HG03108 (cell line): ENCODE data around the gene LENG9.
"Not testable (repeated sequence)": the region's sequence is repeated elsewhere in the genome, so short reads cannot be mapped to it uniquely, and the experiment has no call there.

Experiments
- ATAC-seq: cut with Tn5 transposase; IDR thresholded peaks from one replicate; pipeline ENCODE4 v1.9.1; 2021; ENCODE audit warnings: moderate library complexity; ENCODE audit not compliant: unreplicated experiment

The LENG9 gene

GRCh38 chr19:54463531-54464043, at the start of gene LENG9:
LENG9 (minus strand) TSS chr19:54463778; CDS start chr19:54463526, 252 bp downstream.
- peak; percentile 42 for ATAC-seq

GRCh38 chr19:54509200-54509940, 45.8 kb upstream of the LENG9 start:
- ATAC-seq = not testable (repeated sequence)

GRCh38 chr19:54508487-54508886, 44.9 kb upstream of the LENG9 start:
- ATAC-seq = not testable (repeated sequence)

GRCh38 chr19:54507824-54508223, 44.2 kb upstream of the LENG9 start:
- ATAC-seq = no peak

GRCh38 chr19:54507038-54507717, 43.6 kb upstream of the LENG9 start:
- peak; percentile 59 for ATAC-seq

- ATAC-seq = no peak
Measured at GRCh38 chr19:54506079-54506478, 42.5 kb upstream of the LENG9 start.

GRCh38 chr19:54505542-54505941, 42.0 kb upstream of the LENG9 start:
- ATAC-seq = not testable (repeated sequence)

GRCh38 chr19:54502518-54503048, 39.0 kb upstream of the LENG9 start, which contains the start of gene LAIR2:
LAIR2 (plus strand) TSS chr19:54502831; CDS start chr19:54502919, 88 bp downstream.
- no peak for ATAC-seq

- ATAC-seq = not testable (repeated sequence)
Measured at GRCh38 chr19:54498451-54498772, 34.8 kb upstream of the LENG9 start.

- ATAC-seq = not testable (repeated sequence)
Measured at GRCh38 chr19:54497747-54498450, 34.3 kb upstream of the LENG9 start.

- ATAC-seq = not testable (repeated sequence)
Measured at GRCh38 chr19:54495284-54495683, 31.7 kb upstream of the LENG9 start.

- no peak for ATAC-seq
Measured at GRCh38 chr19:54493967-54494585, 30.5 kb upstream of the LENG9 start.

GRCh38 chr19:54493056-54493455, 29.5 kb upstream of the LENG9 start:
- ATAC-seq = not testable (repeated sequence)

- no peak for ATAC-seq
Measured at GRCh38 chr19:54492568-54492967, 29.0 kb upstream of the LENG9 start.

- no peak for ATAC-seq
Measured at GRCh38 chr19:54489766-54490165, 26.2 kb upstream of the LENG9 start.

GRCh38 chr19:54489341-54489740, 25.8 kb upstream of the LENG9 start:
- no peak for ATAC-seq

GRCh38 chr19:54485851-54486250, 22.3 kb upstream of the LENG9 start:
- no peak for ATAC-seq

GRCh38 chr19:54484451-54484850, 20.9 kb upstream of the LENG9 start:
- no peak for ATAC-seq

- no peak for ATAC-seq
Measured at GRCh38 chr19:54482889-54483288, 19.3 kb upstream of the LENG9 start.

- ATAC-seq = no peak
Measured at GRCh38 chr19:54481326-54481930, 17.9 kb upstream of the LENG9 start.
